HG03139 (cell line): ENCODE measurements around the gene ZNF582.
"Not testable (repeated sequence)": the region's sequence is repeated elsewhere in the genome, so short reads cannot be mapped to it uniquely, and the experiment has no call there.

Source experiments
- ATAC-seq: cut with Tn5 transposase; IDR thresholded peaks from one replicate; pipeline ENCODE4 v1.9.1; 2021; ENCODE audit not compliant: unreplicated experiment

ZNF582 gene

GRCh38 chr19:56355517-56355916, 37.8 kb downstream of the ZNF582 start:
- no peak for ATAC-seq

DNA sequence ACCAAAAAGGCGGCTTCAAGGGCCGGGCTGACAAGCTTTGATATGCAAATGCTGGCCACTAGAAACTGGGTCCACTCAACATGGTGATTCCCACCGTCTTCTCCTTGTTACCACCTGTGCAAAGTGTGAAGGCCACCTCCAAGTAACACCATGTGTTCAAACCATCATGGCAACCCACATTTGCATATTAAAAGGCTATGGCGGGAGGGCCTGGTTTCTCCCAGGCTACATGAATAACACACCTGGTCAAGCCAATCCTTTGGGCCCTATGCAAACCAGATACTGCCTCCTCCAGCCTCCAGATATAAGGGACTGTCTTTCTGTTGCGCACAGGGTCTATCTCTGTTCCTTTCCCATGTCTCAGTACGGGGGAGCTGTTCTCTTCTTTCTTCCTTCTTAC, 42.1 kb downstream of the ZNF582 start:
- ATAC-seq, result no peak

- no peak for ATAC-seq
These were observed 42.8 kb downstream of the ZNF582 start for GRCh38 chr19:56350416-56351045.

DNA sequence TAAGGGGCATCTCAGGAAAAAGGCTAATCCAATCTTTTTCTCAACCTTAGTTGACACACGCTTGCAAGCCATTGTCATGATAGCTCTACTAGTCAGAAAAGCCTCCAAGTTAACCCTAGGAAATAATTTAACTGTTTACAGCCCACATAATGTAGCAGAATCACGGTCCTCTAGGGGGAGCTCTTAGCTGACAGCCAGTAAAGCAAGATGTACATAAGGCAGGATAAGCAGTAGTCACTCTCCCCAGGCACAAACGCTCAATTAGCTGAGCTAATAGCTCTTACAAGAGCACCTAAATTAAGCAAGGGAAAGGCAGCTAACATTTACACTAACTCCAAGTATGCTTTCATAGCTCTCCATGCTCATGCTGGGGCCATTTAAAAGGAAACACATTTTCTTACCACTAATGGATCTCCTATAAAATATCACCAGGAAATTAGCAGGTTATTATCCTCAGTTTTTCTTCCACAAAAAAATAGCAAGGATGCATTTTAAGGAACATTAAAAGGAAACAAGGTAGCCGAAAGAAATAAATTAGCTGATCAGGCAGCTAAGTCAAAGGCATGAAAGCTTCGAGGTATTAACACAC, 45.0 kb downstream of the ZNF582 start:
- no peak for ATAC-seq

GRCh38 chr19:56347163-56347778, 46.1 kb downstream of the ZNF582 start:
- no peak for ATAC-seq

- no peak for ATAC-seq
These were observed 51.4 kb downstream of the ZNF582 start for GRCh38 chr19:56341948-56342347.

GRCh38 chr19:56339031-56339430, 54.3 kb downstream of the ZNF582 start:
- not testable (repeated sequence) for ATAC-seq

- ATAC-seq, result not testable (repeated sequence)
These were observed 56.3 kb downstream of the ZNF582 start for GRCh38 chr19:56337077-56337476.

DNA sequence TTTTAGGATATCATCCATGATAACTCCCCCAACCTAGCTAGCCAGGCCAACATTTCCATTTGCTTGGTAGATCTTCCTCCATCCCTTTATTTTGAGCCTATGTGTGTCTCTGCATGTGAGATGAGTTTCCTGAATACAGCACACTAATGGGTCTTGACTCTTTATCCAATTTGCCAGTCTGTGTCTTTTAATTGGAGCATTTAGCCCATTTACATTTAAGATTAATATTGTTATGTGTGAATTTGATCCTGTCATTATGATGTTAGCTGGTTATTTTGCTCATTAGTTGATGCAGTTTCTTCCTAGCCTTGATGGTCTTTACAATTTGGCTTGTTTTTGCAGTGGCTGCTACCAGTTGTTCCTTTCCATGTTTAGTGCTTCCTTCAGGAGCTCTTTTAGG, 58.0 kb downstream of the ZNF582 start:
- not testable (repeated sequence) for ATAC-seq

DNA sequence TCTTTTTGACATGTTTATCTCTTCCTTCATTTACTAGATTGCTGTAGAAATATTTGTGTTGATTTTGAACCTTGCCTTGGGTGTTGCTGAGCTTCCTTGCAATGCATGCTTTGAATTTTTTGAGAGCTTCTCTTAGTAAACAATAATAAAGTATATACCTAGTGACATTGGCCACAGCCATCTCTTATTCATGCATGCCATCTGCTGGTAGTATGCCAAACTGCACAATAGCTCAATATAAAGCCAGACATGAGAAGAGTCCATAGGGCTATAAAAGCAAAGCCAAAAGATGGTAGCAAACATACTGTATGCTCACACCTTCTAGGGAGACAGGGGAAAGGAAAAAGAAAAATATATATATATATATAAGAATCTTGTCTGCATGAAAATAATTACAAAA, 59.8 kb downstream of the ZNF582 start:
- ATAC-seq, result no peak
